ENCODE data around the gene STK32B. TPM values are rescaled to one million over a fixed set of nuclear protein-coding genes. Genes with fewer than 3 reads are reported as not detected.

STK32B gene
- total RNA-seq, 4 donors from 2014 or later, result 0.46 to 0.68 (median 0.49) TPM; not detected in 1

- no peaks in the 10 kb centered on the region for H3K4me1 ChIP-seq
- DNase-seq (no peak), ATAC-seq (no peak)
- intact Hi-C loops (cut with DNase I; ENCODE audit: low total_unique reads), result no loop called here
- no peaks in the 10 kb centered on the region for H3K27me3 ChIP-seq
- H3K9me3 ChIP-seq, result peaks cover 0 to 2% (median 0%) of the 10 kb centered on the region in 3 donors
- H3K27ac ChIP-seq, result no peak overlapping the region
- H3K36me3 ChIP-seq, result no peaks in the 10 kb centered on the region
- TF ChIP-seq CTCF (IDR thresholded peaks at IDR 0.05 in 4 of 5, conservative IDR thresholded peaks at IDR 0.05 in 1 of 5), result no peak
- in situ Hi-C loops (cut with MboI; ENCODE audit: low sequenced_read_pairs in 4 of 4), result no loop called here
- H3K4me3 ChIP-seq, result no peak overlapping the region
Observed at GRCh38 chr4:5489260-5489659, 438.0 kb downstream of the STK32B start.

GRCh38 chr4:5497489-5497888 is 446.2 kb downstream of the STK32B start:
- H3K36me3 ChIP-seq, result no peaks in the 10 kb centered on the region
- no peaks in the 10 kb centered on the region for H3K4me1 ChIP-seq
- H3K27me3 ChIP-seq, result no peaks in the 10 kb centered on the region
- no peak for ATAC-seq
- H3K9me3 ChIP-seq, result no peaks in the 10 kb centered on the region
- intact Hi-C loops (cut with DNase I; ENCODE audit: low total_unique reads), result no loop called here
- H3K27ac ChIP-seq, result no peak overlapping the region
- no peak overlapping the region for H3K4me3 ChIP-seq
- in situ Hi-C loops (cut with MboI; ENCODE audit: low sequenced_read_pairs in 4 of 4), result no loop called here
- no peak for TF ChIP-seq POLR2A (IDR thresholded peaks at IDR 0.05)
- no peak for TF ChIP-seq CTCF (IDR thresholded peaks at IDR 0.05 in 4 of 5, conservative IDR thresholded peaks at IDR 0.05 in 1 of 5)
- no peak for DNase-seq

GRCh38 chr4:5500165-5500564 is 448.9 kb downstream of the STK32B start:
- DNase-seq (no peak), ATAC-seq (no peak)
- H3K4me3 ChIP-seq, result no peak overlapping the region
- in situ Hi-C loops (cut with MboI; ENCODE audit: low sequenced_read_pairs in 4 of 4), result no loop called here
- TF ChIP-seq POLR2A (IDR thresholded peaks at IDR 0.05) (no peak), CTCF (IDR thresholded peaks at IDR 0.05 in 4 of 5, conservative IDR thresholded peaks at IDR 0.05 in 1 of 5) (no peak)
- H3K27me3 ChIP-seq, result no peaks in the 10 kb centered on the region
- H3K9me3 ChIP-seq, result no peaks in the 10 kb centered on the region
- intact Hi-C loops (cut with DNase I; ENCODE audit: low total_unique reads), result no loop called here
- no peaks in the 10 kb centered on the region for H3K36me3 ChIP-seq
- H3K27ac ChIP-seq, result no peak overlapping the region
- no peaks in the 10 kb centered on the region for H3K4me1 ChIP-seq

GRCh38 chr4:5503336-5503936 is 452.2 kb downstream of the STK32B start:
- ATAC-seq, result no peak
- no peak for DNase-seq
- Histone ChIP-seq H3K27ac (no peak overlapping the region), H3K9me3 (no peaks in the 10 kb centered on the region), H3K27me3 (no peaks in the 10 kb centered on the region), H3K4me1 (no peaks in the 10 kb centered on the region), H3K4me3 (no peak overlapping the region), H3K36me3 (no peaks in the 10 kb centered on the region)
- in situ Hi-C loops (cut with MboI; ENCODE audit: low sequenced_read_pairs in 4 of 4) (no loop called here), intact Hi-C loops (cut with DNase I; ENCODE audit: low total_unique reads) (no loop called here)
- no peak for TF ChIP-seq CTCF (IDR thresholded peaks at IDR 0.05 in 4 of 5, conservative IDR thresholded peaks at IDR 0.05 in 1 of 5)
- TF ChIP-seq POLR2A (IDR thresholded peaks at IDR 0.05), result no peak

GRCh38 chr4:5504486-5504885 is 453.2 kb downstream of the STK32B start:
- ATAC-seq (no peak), DNase-seq (no peak)
- in situ Hi-C loops (cut with MboI; ENCODE audit: low sequenced_read_pairs in 4 of 4), result no loop called here
- no peak overlapping the region for H3K4me3 ChIP-seq
- no peaks in the 10 kb centered on the region for H3K4me1 ChIP-seq
- no peak overlapping the region for H3K27ac ChIP-seq
- H3K36me3 ChIP-seq, result no peaks in the 10 kb centered on the region
- no peaks in the 10 kb centered on the region for H3K9me3 ChIP-seq
- intact Hi-C loops (cut with DNase I; ENCODE audit: low total_unique reads), result no loop called here
- TF ChIP-seq CTCF (IDR thresholded peaks at IDR 0.05 in 4 of 5, conservative IDR thresholded peaks at IDR 0.05 in 1 of 5), result no peak
- TF ChIP-seq POLR2A (IDR thresholded peaks at IDR 0.05), result no peak
- H3K27me3 ChIP-seq, result no peaks in the 10 kb centered on the region

All from gastrocnemius medialis (tissue), 4 donors.